NK-92 (cell line): Measurements from ENCODE around the gene GALNT9.

Experiments used
- DNase-seq: peaks from one replicate; lab custom pipeline; 2025; ENCODE audit not compliant: unreplicated experiment; lab: John Stamatoyannopoulos, UW

The GALNT9 gene

DNA sequence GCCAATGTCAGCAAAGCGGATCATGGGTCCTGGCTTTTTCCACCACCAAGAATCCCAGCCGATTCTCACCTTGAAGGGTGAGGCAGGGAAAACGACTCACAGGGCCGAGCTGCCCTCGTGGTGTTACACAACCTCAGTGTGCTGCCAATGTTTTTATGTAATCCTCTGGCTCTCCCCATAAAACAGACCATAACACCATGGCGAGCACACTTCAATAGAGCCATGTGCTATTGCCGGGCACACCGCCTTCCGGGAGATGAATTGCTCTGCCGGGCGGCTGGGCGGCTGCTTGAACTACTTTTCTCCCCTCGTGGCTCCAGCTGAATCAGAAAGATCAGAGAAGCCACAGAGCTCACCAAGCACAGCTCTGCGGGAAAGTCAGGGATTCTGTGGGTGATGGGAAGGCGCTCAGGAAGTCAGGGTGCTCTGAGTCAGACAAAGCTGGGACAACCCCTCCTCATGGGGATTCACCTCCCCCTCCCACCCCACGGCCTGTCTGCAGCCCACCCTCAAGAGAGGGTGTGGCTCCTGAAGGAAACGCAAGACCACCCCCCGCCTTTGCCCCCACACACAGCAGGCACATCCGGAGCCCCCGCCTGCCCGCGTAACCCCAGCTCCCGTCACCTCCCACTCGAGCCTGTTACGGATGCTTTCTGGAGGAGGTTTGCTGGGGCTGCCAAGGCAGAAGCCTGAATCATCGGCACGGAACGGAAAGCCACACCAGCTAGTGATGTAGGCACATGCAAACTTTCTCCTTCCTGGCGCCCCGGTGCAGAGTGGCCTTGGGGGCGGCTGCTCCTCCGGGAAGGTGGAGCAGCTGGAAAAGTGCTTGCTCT lies 1.8 kb downstream of the GALNT9 start:
- no peak for DNase-seq

- DNase-seq, result no peak
These were observed 2.7 kb downstream of the GALNT9 start for GRCh38 chr12:132326646-132327045.

DNA sequence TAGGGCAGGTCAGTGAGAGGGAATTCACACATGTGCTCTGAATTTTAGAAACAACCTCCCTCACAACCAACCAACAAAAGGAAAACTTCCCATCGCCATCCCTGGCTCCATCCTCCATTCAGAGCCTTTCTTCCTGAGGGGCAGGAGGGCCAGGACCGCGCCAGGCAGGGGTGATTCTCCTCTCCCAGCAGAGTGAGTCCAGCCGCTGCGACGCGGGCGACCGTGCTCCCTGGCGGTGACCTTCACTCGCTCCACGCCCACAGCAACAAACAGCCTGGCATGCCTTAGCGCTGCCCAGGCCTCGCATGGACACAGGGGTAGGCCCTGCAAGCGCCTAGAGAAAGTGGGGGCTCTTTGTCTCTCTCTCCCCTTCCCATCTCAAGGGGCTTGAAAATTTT lies 3.7 kb downstream of the GALNT9 start:
- DNase-seq, result no peak

DNA sequence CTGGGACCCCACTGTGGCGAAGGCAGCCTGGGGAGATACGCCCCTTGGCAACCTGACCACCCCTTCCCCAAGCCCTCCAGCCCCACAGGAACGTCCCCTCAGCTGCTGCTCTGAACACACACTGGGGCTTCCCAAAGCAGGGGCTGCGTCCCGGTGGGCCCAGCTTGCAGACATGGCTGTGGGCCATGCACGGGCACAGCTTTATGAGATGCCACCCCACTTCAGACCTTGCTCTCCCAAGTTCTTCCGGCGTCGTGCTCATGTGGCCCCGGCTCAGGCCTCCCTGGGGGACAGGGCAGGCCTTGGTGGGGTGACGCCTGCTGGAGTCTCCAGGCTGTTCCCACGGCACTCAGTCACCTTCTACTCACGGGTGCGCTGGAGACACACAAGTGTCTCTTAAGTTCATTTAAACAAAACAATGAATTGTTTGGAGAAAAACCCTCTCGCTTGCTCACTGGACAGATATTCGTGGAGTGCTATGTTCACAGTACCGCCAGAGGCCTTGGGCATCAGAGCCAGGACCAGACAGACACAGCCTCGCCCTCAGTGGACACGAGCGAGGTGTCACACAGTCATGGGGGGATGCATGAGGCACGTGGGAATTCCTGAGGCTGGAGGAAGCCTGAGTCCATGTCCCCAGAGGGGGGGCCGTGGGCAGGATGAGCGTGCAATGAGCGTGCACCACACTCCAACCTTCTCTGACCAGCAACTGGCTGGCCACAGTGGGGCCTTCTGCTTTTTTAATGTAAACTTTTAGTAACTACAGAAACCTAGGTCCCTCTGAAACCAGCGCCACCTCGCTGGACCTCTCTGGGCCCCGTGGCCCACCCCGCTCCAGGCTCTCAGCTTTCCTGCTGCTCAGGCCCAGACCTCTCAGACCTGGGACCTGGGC lies 4.3 kb downstream of the GALNT9 start:
- DNase-seq, result no peak

- no peak for DNase-seq
These were observed 5.2 kb downstream of the GALNT9 start for GRCh38 chr12:132324173-132324572.

- DNase-seq, result no peak
These were observed 6.0 kb downstream of the GALNT9 start for GRCh38 chr12:132323171-132324010.

DNA sequence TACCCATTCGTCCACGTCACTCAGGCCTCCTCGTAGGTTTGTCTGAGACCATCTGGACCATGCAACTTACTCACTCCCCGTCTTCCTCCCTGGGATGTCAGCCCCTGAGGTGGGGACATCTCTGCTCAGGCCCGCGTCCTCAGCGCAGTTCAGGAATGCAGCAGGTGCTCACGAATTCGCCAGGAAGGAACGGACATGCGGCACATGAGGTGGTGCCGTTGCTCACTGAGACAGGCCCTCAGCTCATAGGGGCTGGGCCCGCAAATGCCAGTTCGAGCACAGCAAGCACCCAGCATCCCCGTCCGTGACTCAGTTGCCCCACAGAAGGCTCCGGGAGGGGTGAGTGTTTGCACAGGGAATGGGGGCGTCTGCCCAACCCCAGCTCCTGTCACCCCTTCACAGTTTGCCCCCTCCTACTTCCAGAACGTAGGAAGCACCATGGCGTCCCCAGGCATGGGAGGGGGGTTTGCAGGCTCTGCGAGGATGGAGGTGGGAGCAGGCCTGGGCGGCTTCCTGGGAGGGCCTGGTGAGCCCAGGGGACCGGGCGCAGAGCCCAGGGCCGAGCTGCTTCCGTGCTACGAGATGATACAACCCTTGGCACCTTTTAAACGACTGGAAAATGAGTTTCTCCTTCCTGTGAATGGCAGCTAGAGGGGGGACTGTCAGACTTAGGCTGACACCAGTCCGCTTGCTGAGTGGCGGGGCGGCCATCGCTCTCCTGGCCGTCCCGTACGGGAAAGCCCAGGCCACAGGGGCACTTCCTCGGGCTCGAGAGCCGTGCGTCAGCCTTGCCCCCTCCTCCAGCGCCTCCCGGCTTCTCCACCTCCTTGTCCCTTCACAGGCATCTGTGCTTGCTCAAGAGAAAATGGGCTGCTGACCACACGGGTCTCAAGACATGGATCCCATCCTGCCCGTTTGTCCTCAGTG lies 6.9 kb downstream of the GALNT9 start:
- no peak for DNase-seq

DNA sequence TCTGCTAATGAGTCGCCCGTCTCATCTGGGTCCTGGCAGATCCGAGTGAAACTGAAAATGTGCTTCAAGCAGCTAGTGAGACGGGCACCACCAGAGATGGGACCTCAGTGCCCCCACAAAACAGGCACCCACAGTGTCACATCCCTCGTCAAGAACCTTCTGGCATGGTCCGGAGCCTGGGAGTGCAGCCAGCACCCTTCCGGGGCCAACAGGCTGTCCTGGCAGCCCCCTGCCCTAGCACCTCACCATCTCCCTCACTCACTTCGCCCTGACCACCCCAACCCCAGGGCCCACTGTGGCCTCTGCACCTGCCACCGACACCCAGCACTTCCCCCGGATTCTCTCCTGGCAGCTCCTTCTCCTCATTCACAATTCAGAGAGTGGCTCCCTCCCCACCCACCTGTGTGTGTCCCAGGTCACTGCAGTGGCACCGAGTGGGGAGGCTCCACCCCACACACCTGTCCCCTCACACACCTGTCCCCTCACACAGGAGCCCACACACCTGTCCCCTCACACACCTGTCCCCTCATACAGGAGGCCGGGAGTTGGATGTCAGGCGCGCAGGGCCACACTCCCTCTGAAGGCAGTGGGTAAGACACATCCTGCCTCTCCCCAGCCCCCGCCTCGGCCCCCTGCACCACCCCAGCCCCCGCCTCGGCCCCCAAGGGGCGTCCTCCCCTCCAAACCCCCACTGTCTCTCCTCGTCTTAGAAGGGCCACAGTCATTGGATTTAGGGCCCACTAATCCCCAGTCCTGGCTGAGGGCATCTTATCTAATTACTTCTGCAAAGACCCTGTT lies 7.9 kb downstream of the GALNT9 start:
- DNase-seq, result no peak

GRCh38 chr12:132320767-132321211 lies 8.6 kb downstream of the GALNT9 start:
- no peak for DNase-seq

DNA sequence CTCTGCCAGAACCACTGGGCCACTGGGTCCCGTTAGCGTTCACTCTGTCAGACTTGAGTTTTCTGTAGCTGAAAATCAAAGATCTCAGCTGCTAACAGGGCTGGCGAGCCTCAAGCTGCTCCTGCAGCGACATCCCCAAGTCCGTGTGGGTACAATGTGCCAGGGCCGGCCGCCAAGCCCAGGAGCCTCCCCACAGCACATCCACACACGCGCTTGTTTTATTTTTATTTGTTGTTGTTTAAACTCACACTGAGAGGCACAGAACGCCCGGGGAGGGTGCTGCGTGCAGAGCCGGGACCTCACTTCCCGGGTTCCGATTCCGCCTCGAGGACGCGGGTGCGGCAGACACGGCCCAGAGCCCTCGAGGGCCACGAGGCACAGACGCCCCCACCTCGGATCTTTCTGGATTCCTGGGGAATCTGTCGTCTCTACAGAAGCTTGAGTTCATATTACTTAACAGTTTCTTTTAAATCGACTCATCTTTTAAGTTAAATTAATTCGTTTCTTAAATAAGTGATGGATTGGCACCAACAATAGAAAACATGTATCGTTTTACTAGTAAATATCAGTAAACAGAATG lies 9.3 kb downstream of the GALNT9 start:
- no peak for DNase-seq

GRCh38 chr12:132319359-132319950 lies 9.9 kb downstream of the GALNT9 start:
- no peak for DNase-seq

GRCh38 chr12:132318618-132319033 lies 10.8 kb downstream of the GALNT9 start:
- no peak for DNase-seq

- DNase-seq, result no peak
These were observed 11.3 kb downstream of the GALNT9 start for GRCh38 chr12:132318135-132318534.

DNA sequence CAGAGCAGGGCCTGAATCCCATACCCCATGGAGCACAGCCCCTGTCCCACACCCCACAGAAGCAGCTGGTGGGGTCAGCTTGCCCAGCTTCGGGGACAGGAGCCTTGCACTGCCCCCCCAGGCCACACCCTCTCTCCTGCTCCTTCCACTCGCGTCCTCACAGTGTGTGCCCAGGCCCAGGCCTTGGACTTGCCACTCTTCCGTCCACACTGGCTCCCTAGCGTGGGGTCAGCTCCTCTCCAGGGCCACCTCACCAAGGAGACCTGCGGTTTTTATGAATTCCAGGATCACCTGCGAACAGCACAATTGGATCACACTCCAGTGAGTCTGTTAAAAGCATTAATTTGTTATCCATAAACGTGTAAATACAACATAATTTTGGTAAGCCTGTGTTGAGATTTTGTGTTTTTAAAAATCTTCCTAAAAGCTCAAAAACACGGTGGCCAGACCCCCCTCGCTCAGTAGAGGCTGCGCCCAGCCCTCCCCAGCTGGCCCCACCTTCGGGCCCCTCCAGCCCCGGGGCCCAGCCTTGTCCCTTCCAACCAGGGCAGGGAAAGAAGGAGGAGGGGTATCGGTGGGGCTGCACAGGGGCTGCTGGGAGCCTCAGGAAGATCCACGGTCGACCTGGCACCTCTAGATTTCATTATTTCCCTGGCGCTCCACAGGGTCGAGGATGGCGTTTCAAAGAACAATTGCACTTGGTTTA lies 12.0 kb downstream of the GALNT9 start:
- DNase-seq, result no peak

- no peak for DNase-seq
These were observed 12.7 kb downstream of the GALNT9 start for GRCh38 chr12:132316497-132317232.

GRCh38 chr12:132315951-132316350 lies 13.4 kb downstream of the GALNT9 start:
- DNase-seq, result no peak

- DNase-seq, result no peak
These were observed 13.9 kb downstream of the GALNT9 start for GRCh38 chr12:132315507-132315906.
